Erythroblast (primary cell): ENCODE results near the gene REXO4.

Experiments used
- GATA1 ChIP-seq: IDR thresholded peaks from 2 replicates; pipeline ENCODE4 v1.6.1; 2011; ENCODE audit warnings: low read depth, mild to moderate bottlenecking, control low read depth, low read length, moderate library complexity
- POLR2A ChIP-seq: IDR thresholded peaks from 2 replicates; pipeline ENCODE4 v1.6.1; 2011; ENCODE audit warnings: mild to moderate bottlenecking, low read length

DNA sequence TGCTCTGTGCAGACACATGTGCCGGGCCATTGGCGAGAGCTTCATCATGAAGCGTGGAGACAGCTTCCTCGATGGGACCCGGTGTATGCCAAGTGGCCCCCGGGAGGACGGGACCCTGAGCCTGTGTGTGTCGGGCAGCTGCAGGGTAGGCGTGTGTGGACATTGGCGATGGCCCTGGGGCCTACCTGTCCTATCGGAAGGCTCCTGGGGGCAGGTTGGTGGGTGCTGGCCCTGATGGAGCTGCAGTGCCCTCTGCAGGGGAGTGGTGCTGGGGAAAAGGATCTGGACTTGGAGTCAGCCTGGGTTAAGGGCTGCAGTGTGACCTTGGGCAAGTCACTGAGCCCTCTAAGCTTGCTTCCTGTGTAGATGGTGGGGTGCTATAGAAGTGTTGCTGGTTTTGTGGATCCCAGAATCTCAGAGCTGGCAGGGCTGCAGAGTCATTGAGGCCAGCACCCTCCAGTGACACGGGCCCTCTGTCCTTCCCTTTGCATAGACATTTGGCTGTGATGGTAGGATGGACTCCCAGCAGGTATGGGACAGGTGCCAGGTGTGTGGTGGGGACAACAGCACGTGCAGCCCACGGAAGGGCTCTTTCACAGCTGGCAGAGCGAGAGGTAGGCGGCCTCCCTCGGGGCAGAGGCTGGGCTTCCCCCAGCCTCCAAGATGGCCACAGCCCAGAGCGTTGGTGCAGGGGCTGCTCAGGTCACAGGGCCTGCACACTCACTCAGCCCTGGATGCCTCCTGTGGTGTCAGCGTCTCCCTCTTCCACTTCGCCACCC, 20.1 kb upstream of the REXO4 start:
- TF ChIP-seq POLR2A: no peak
- TF ChIP-seq GATA1: no peak
